ENCODE data around the gene SLC39A11. TPM values are rescaled to one million over a fixed set of nuclear protein-coding genes. Genes with fewer than 3 reads are reported as not detected.

Gene SLC39A11
- total and polyA plus RNA-seq, 12 donors, result 7.0 to 91.4 (median 22.7) TPM

- H3K27ac ChIP-seq, result no peak overlapping the region
- 89 to 100% (median 100%) methylated on average over 2 of the region's 2 CpGs for WGBS, 4 donors
Observed at GRCh38 chr17:72991651-72992050, 100.8 kb downstream of the SLC39A11 start.

DNA sequence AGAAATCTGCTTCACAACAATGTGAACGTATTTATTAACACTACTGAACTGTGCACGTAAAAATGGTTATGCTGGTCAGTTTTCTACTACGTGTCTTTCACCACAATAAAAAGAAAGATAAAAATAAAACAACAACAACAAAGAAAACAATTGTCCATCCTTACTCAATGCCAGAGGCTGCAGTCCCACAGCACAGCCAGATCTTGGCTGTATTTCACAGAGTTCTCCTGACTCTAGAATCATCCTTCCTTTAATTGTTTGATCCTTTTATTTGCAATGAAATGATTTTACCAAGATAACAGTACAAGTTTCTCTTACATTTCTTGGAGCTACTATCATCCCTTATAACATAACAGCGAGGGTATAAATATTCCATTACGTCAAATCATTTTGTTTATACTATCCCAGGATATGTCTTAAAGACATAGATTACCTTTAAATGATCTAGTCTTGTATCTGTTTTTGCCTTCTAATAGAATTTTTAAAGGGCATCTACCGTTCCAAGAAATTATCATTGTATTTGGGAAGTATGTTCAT, 103.3 kb downstream of the SLC39A11 start:
- no peaks in the 10 kb centered on the region for H3K9me3 ChIP-seq (replicated peaks in 1 of 3)
- no peak for TF ChIP-seq POLR2A (IDR thresholded peaks at IDR 0.05)
- TF ChIP-seq, protein P1, sequence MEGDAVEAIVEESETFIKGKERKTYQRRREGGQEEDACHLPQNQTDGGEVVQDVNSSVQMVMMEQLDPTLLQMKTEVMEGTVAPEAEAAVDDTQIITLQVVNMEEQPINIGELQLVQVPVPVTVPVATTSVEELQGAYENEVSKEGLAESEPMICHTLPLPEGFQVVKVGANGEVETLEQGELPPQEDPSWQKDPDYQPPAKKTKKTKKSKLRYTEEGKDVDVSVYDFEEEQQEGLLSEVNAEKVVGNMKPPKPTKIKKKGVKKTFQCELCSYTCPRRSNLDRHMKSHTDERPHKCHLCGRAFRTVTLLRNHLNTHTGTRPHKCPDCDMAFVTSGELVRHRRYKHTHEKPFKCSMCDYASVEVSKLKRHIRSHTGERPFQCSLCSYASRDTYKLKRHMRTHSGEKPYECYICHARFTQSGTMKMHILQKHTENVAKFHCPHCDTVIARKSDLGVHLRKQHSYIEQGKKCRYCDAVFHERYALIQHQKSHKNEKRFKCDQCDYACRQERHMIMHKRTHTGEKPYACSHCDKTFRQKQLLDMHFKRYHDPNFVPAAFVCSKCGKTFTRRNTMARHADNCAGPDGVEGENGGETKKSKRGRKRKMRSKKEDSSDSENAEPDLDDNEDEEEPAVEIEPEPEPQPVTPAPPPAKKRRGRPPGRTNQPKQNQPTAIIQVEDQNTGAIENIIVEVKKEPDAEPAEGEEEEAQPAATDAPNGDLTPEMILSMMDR (IDR thresholded peaks at IDR 0.05), result no peak
- intact Hi-C loops (cut with DNase I), result no loop called here
- H3K4me1 ChIP-seq (replicated peaks in 1 of 2), result peaks cover 0 to 6% of the 10 kb centered on the region in 2 donors
- no peak overlapping the region for H3K27ac ChIP-seq
- DNase-seq, result no peak
- H3K27me3 ChIP-seq, result no peaks in the 10 kb centered on the region
- no peak overlapping the region for H3K4me3 ChIP-seq
- WGBS, 4 donors, result 74 to 89% (median 85%) methylated on average over 6 of the region's 6 CpGs
- H3K36me3 ChIP-seq (replicated peaks in 1 of 2), result no peaks in the 10 kb centered on the region

More at GRCh38 chr17:72991651-72992050, 100.8 kb downstream of the SLC39A11 start:
- Histone ChIP-seq H3K36me3 (replicated peaks in 1 of 2) (no peaks in the 10 kb centered on the region), H3K27me3 (no peaks in the 10 kb centered on the region), H3K4me1 (replicated peaks in 1 of 2) (no peaks in the 10 kb centered on the region), H3K9me3 (replicated peaks in 1 of 3) (no peaks in the 10 kb centered on the region), H3K4me3 (no peak overlapping the region)
- no peak for DNase-seq
- intact Hi-C loops (cut with DNase I), result no loop called here
- TF ChIP-seq, protein P1 (IDR thresholded peaks at IDR 0.05), result no peak
- no peak for TF ChIP-seq POLR2A (IDR thresholded peaks at IDR 0.05)

DNA sequence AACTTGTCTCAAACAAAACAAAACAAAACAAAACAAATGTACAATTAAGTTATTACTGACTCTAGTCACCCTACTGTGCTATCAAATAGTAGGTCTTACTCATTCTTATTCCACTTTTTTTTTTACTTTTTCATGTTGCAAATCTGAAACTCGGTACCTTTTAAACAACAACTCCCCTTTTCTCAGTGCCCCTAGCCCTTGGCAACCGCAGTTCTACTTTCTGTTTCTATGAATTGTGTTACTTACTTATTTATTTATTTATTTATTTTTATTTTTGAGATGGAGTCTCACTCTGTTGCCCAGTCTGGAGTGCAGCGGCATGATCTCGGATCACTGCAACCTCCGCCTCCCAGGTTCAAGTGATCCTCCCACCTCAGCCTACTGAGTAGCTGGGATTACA, 104.0 kb downstream of the SLC39A11 start:
- DNase-seq, result no peak
- Histone ChIP-seq H3K36me3 (replicated peaks in 1 of 2) (no peaks in the 10 kb centered on the region), H3K27me3 (no peaks in the 10 kb centered on the region), H3K27ac (no peak overlapping the region), H3K9me3 (replicated peaks in 1 of 3) (no peaks in the 10 kb centered on the region), H3K4me1 (replicated peaks in 1 of 2) (peaks cover 0 to 6% of the 10 kb centered on the region in 2 donors), H3K4me3 (no peak overlapping the region)
- TF ChIP-seq, protein P1 (IDR thresholded peaks at IDR 0.05), result no peak
- no peak for TF ChIP-seq POLR2A (IDR thresholded peaks at IDR 0.05)
- 96 to 97% (median 96%) methylated on average over 5 of the region's 5 CpGs for WGBS, 4 donors
- intact Hi-C loops (cut with DNase I), result no loop called here

DNA sequence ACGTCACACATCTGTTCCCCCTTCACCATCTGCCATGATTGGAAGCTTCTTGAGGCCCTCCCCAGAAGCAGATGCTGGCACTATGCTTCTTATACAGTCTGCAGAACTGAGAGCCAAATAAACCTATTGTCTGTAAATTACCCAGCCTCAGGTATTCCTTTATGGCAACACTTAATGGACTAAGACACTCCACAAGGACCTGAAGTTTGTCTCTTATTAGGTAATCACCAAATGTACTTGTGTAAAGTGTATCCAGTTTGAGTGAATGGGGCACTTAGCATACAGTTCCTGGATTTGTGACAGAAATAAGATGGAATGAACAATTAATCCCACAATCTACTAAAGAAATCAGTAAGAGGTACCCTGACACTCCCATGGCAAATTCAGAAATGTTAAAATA, 105.3 kb downstream of the SLC39A11 start:
- no peak for DNase-seq
- Histone ChIP-seq H3K27me3 (no peaks in the 10 kb centered on the region), H3K4me1 (replicated peaks in 1 of 2) (peaks cover 0 to 6% of the 10 kb centered on the region in 2 donors), H3K27ac (no peak overlapping the region), H3K36me3 (replicated peaks in 1 of 2) (no peaks in the 10 kb centered on the region), H3K9me3 (replicated peaks in 1 of 3) (no peaks in the 10 kb centered on the region), H3K4me3 (no peak overlapping the region)
- TF ChIP-seq, protein P1 (IDR thresholded peaks at IDR 0.05), result no peak
- no peak for TF ChIP-seq POLR2A (IDR thresholded peaks at IDR 0.05)
- 92 to 100% (median 94%) methylated on average over 1 of the region's 1 CpG for WGBS, 4 donors
- intact Hi-C loops (cut with DNase I), result no loop called here
